DND-41 (cell line): ENCODE results near the gene TAF1D.

Experiments used
- EZH2 ChIP-seq: IDR thresholded peaks from 3 replicates; pipeline ENCODE4 v1.6.1; 2012; ENCODE audit warnings: borderline replicate concordance, low read depth, mild to moderate bottlenecking, moderate library complexity, low read length, inconsistent platforms; ENCODE audit not compliant: severe bottlenecking
- TF ChIP-seq, protein P1 (sequence below): IDR thresholded peaks from 2 replicates; pipeline ENCODE4 v1.5.1; 2012; ENCODE audit warnings: borderline replicate concordance, low read length, moderate library complexity, mild to moderate bottlenecking; ENCODE audit not compliant: poor library complexity, severe bottlenecking; ENCODE audit errors: extremely low read depth

DNA sequence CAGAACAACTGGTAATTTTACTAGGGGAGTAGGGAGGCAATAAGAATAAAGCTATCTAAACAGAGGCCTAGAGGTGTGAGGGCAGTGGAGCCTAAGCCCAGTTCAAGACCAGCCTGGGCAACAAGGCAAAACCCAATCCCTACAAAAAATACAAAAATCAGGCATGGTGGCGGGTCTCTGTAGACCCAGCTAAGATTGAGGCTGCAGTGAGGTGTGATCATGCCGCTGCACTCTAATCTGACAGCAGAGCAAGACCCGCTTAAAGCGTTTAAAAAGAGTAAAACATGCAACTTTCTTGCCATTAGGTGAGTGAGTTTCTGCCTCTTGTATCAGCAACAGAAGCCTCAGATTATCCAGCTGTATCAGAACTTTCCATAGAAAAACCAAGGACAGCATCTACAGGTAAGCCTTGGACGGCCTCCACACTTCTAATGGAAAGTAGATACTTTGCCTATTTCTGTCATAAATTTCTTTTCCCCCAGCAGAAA is 12.1 kb downstream of the TAF1D start:
- TF ChIP-seq, protein P1, sequence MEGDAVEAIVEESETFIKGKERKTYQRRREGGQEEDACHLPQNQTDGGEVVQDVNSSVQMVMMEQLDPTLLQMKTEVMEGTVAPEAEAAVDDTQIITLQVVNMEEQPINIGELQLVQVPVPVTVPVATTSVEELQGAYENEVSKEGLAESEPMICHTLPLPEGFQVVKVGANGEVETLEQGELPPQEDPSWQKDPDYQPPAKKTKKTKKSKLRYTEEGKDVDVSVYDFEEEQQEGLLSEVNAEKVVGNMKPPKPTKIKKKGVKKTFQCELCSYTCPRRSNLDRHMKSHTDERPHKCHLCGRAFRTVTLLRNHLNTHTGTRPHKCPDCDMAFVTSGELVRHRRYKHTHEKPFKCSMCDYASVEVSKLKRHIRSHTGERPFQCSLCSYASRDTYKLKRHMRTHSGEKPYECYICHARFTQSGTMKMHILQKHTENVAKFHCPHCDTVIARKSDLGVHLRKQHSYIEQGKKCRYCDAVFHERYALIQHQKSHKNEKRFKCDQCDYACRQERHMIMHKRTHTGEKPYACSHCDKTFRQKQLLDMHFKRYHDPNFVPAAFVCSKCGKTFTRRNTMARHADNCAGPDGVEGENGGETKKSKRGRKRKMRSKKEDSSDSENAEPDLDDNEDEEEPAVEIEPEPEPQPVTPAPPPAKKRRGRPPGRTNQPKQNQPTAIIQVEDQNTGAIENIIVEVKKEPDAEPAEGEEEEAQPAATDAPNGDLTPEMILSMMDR = no peak
- no peak for TF ChIP-seq EZH2
